Activated naive CD4-positive, alpha-beta T cell treated with Interleukin-2 at 50 U/mL for 16 hours (primary cell): ENCODE data around the gene ACOD1.

ENCODE experiments used
- DNase-seq: peaks from one replicate; pipeline ENCODE4 v3.0.0-alpha.2; 2020

Gene ACOD1

GRCh38 chr13:76993021-76993420, 44.7 kb downstream of the ACOD1 start:
- no peak for DNase-seq

GRCh38 chr13:76993473-76993872, 45.2 kb downstream of the ACOD1 start:
- no peak for DNase-seq

- no peak for DNase-seq
These were observed 46.0 kb downstream of the ACOD1 start for GRCh38 chr13:76994281-76994680.

- no peak for DNase-seq
These were observed 52.2 kb downstream of the ACOD1 start for GRCh38 chr13:77000475-77000874.

- DNase-seq = no peak
These were observed 53.2 kb downstream of the ACOD1 start for GRCh38 chr13:77001540-77001939.

- DNase-seq = no peak
These were observed 53.8 kb downstream of the ACOD1 start for GRCh38 chr13:77001963-77002587.

GRCh38 chr13:77002590-77003190, 54.4 kb downstream of the ACOD1 start:
- no peak for DNase-seq
